ES-I3 (cell line): ENCODE results near the gene ERMP1.

Experiments
- H3K36me3 ChIP-seq: 2 replicates; pipeline ENCODE4 v1.6.1; 2013; ENCODE audit warnings: mild to moderate bottlenecking, low read length, control low read depth, moderate library complexity; ENCODE audit not compliant: insufficient read depth
- H3K4me1 ChIP-seq: 2 replicates; pipeline ENCODE4 v1.6.1; 2013; ENCODE audit warnings: mild to moderate bottlenecking, control low read depth, low read length; ENCODE audit not compliant: insufficient read depth
- H3K9ac ChIP-seq: 2 replicates; pipeline ENCODE4 v1.6.1; 2013; ENCODE audit warnings: low read depth, mild to moderate bottlenecking, low read length, moderate library complexity
- H3K9me3 ChIP-seq: 2 replicates; pipeline ENCODE4 v1.6.1; 2013; ENCODE audit warnings: mild to moderate bottlenecking, low read length, moderate library complexity; ENCODE audit not compliant: control insufficient read depth, insufficient read depth

Gene ERMP1

GRCh38 chr9:5843794-5844471 lies 11.0 kb upstream of the ERMP1 start:
- Histone ChIP-seq H3K36me3 (no peaks in the 10 kb centered on the region), H3K9me3 (no peaks in the 10 kb centered on the region; the same call in 1 of the 2 replicates), H3K9ac (no peak overlapping the region), H3K4me1 (peaks cover 19% of the 10 kb centered on the region)

- H3K9ac ChIP-seq = no peak overlapping the region
- H3K36me3 ChIP-seq = no peaks in the 10 kb centered on the region
- H3K4me1 ChIP-seq = peaks cover 22% of the 10 kb centered on the region
- no peaks in the 10 kb centered on the region; the same call in 1 of the 2 replicates for H3K9me3 ChIP-seq
Measured at GRCh38 chr9:5842929-5843793, 10.2 kb upstream of the ERMP1 start.

GRCh38 chr9:5841771-5842573 lies 9.1 kb upstream of the ERMP1 start:
- peaks cover 22% of the 10 kb centered on the region for H3K4me1 ChIP-seq
- H3K36me3 ChIP-seq = no peaks in the 10 kb centered on the region
- no peak overlapping the region for H3K9ac ChIP-seq
- no peaks in the 10 kb centered on the region; the same call in 1 of the 2 replicates for H3K9me3 ChIP-seq

GRCh38 chr9:5840788-5841187 lies 7.9 kb upstream of the ERMP1 start:
- Histone ChIP-seq H3K36me3 (no peaks in the 10 kb centered on the region), H3K4me1 (peaks cover 22% of the 10 kb centered on the region), H3K9me3 (no peaks in the 10 kb centered on the region; the same call in 1 of the 2 replicates), H3K9ac (no peak overlapping the region)

- Histone ChIP-seq H3K9ac (no peak overlapping the region), H3K36me3 (no peaks in the 10 kb centered on the region), H3K4me1 (peaks cover 20% of the 10 kb centered on the region), H3K9me3 (no peaks in the 10 kb centered on the region; the same call in 1 of the 2 replicates)
Measured at GRCh38 chr9:5839572-5839902, 6.6 kb upstream of the ERMP1 start.

GRCh38 chr9:5838884-5839571 lies 6.1 kb upstream of the ERMP1 start:
- Histone ChIP-seq H3K9ac (no peak overlapping the region), H3K36me3 (no peaks in the 10 kb centered on the region), H3K4me1 (peaks cover 17% of the 10 kb centered on the region), H3K9me3 (no peaks in the 10 kb centered on the region; the same call in 1 of the 2 replicates)

- Histone ChIP-seq H3K4me1 (peaks cover 13% of the 10 kb centered on the region), H3K9ac (no peak overlapping the region), H3K36me3 (no peaks in the 10 kb centered on the region), H3K9me3 (no peaks in the 10 kb centered on the region)
Measured at GRCh38 chr9:5835808-5836207, 2.9 kb upstream of the ERMP1 start.

GRCh38 chr9:5834214-5834613 lies 1.3 kb upstream of the ERMP1 start:
- H3K9ac ChIP-seq = no peak overlapping the region
- peaks cover 8% of the 10 kb centered on the region; the same call in 1 of the 2 replicates for H3K4me1 ChIP-seq
- H3K9me3 ChIP-seq = no peaks in the 10 kb centered on the region
- no peaks in the 10 kb centered on the region for H3K36me3 ChIP-seq

- Histone ChIP-seq H3K36me3 (no peaks in the 10 kb centered on the region), H3K9ac (peak overlapping the region; percentile 87), H3K9me3 (no peaks in the 10 kb centered on the region), H3K4me1 (0 out of 2 replicates have a peak, but pooled peaks cover 3% of the 10 kb centered on the region)
Measured at GRCh38 chr9:5832071-5832537, 813 bp downstream of the ERMP1 start.

GRCh38 chr9:5825895-5826622 lies 6.9 kb downstream of the ERMP1 start:
- Histone ChIP-seq H3K36me3 (0 out of 2 replicates have a peak, but pooled peaks cover 7% of the 10 kb centered on the region), H3K9ac (no peak overlapping the region), H3K4me1 (no peaks in the 10 kb centered on the region), H3K9me3 (no peaks in the 10 kb centered on the region)

GRCh38 chr9:5825223-5825622 lies 7.7 kb downstream of the ERMP1 start:
- H3K36me3 ChIP-seq = 0 out of 2 replicates have a peak, but pooled peaks cover 7% of the 10 kb centered on the region
- no peaks in the 10 kb centered on the region for H3K9me3 ChIP-seq
- no peaks in the 10 kb centered on the region for H3K4me1 ChIP-seq
- no peak overlapping the region for H3K9ac ChIP-seq

- Histone ChIP-seq H3K4me1 (no peaks in the 10 kb centered on the region), H3K9me3 (no peaks in the 10 kb centered on the region), H3K36me3 (0 out of 2 replicates have a peak, but pooled peaks cover 7% of the 10 kb centered on the region), H3K9ac (no peak overlapping the region)
Measured at GRCh38 chr9:5820425-5820824, 12.5 kb downstream of the ERMP1 start.

GRCh38 chr9:5819174-5819573 lies 13.7 kb downstream of the ERMP1 start:
- no peaks in the 10 kb centered on the region for H3K9me3 ChIP-seq
- H3K36me3 ChIP-seq = 0 out of 2 replicates have a peak, but pooled peaks cover 7% of the 10 kb centered on the region
- no peak overlapping the region for H3K9ac ChIP-seq
- H3K4me1 ChIP-seq = no peaks in the 10 kb centered on the region
